ENCODE measurements around the gene SMIM21.

The SMIM21 gene

DNA sequence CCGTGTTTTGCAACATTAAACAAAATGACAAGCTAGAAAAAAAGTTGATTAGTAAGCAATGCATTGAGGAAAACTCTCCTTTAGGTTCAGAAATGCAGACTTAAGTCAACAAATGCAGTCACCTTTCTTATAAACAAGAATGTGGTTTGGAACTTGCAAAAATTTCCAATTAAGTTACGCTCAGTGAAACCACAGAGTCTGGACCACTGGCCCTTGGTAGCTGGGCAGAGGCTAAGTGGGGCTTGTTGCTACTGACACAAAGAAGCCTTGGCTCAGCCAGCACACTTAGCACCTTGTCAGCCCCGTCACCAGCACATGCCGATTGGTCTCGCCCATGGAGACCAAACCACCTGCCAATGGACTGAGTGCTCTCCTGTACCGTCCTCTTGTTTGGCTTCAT lies 53.0 kb downstream of the SMIM21 start:
- no peak for DNase-seq

GRCh38 chr18:75369026-75369721 lies 58.3 kb downstream of the SMIM21 start:
- no peak for DNase-seq

- no peak for DNase-seq
These were observed 61.7 kb downstream of the SMIM21 start for GRCh38 chr18:75365837-75366236.

DNA sequence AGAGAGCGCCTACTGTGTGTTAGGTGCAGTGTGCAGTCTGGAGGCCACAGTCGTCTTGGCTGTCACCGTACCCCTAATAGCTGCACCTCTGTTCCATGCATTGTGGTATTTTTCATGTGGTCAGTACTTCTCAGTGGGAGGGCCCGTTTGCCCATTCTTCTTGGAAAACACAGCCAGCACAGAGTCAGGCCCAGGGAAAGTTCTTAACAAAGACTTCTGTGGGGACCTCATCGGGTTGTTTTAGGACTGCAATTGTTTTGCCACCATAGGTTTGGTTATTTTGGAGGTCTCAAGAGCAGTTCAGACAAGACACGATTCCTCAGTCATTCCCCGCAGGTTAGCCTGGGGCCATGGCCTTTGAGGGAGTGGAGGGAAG lies 62.3 kb downstream of the SMIM21 start:
- DNase-seq, result no peak

- DNase-seq, result no peak
These were observed 62.8 kb downstream of the SMIM21 start for GRCh38 chr18:75364512-75365253.

- no peak for DNase-seq
These were observed 63.9 kb downstream of the SMIM21 start for GRCh38 chr18:75363446-75364225.

DNA sequence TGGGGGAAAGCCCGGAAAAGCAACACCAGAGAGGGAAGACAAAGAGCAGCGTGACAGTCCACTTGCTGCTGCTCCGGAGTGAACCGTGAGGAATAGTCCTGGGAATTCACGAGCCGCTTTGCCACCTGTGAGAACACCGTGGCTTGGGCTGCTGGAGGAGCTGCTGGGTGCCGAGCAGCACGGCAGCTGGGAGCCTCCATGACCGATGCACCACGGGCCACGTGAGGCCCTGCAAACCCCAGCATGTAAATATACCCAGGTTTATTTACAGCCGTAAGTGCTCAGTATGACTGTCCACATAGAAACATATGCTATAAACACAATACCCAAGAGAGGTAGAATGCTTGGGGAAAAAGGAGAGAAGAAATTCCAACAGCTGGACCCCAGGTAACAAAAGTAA lies 65.1 kb downstream of the SMIM21 start:
- DNase-seq, result no peak

DNA sequence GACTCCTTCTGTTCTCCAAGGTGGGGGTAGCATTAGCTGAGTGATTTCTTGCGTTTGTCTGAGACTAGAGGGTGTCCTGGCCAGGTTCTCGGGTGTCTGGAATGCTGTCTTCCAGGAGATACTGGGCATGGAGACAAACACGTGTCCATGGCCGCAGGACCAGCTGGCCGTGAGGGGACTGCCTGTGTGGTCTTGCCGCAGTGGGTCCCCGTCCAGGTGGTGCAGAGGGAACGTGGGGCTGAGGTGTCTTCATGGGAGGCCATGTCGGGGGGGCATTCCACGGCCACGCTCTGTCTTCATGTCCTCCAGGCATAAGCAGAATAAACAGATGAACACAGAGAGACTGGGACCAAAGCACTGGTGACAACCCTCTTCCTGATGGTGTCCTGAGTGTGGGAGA lies 66.6 kb downstream of the SMIM21 start:
- DNase-seq, result no peak

- no peak for DNase-seq
These were observed 67.3 kb downstream of the SMIM21 start for GRCh38 chr18:75360215-75360614.
